CD4-positive, CD25-positive, alpha-beta regulatory T cell (primary cell): ENCODE measurements around the gene ANGPTL4. TPM values are rescaled to one million over a fixed set of nuclear protein-coding genes. Genes with fewer than 3 reads are reported as not detected.
A peak's percentile ranks its signal among the peaks of the same experiment; 100 is the strongest.
"Not testable (repeated sequence)": the region's sequence is repeated elsewhere in the genome, so short reads cannot be mapped to it uniquely, and the experiment has no call there.

ENCODE experiments used
- ATAC-seq, 2 donors: fragments of 150-1000 bp; cut with Tn5 transposase; one replicate each; pipeline ENCODE4 v1.10.0; 2021; ENCODE audit warnings: low read depth in 2 of 2, moderate number of reproducible peaks in 2 of 2, moderate library complexity in 1 of 2
- DNase-seq, 3 donors: peaks; one replicate each; pipeline versions ENCODE4 v3.0.0 to v3.0.0-alpha.2; 2012 to 2022; ENCODE audit warnings: mixed read lengths in 1 of 3
- H3K27ac ChIP-seq: one replicate; pipeline ENCODE4 v1.7.0; 2013; ENCODE audit warnings: mild to moderate bottlenecking, low read length; ENCODE audit not compliant: insufficient read depth, poor library complexity, severe bottlenecking
- H3K27me3 ChIP-seq: one replicate; pipeline ENCODE4 v1.7.0; 2013; ENCODE audit warnings: low read length; ENCODE audit not compliant: control insufficient read depth, insufficient read depth
- H3K36me3 ChIP-seq: one replicate; pipeline ENCODE4 v1.7.0; 2013; ENCODE audit warnings: mild to moderate bottlenecking, low read length, moderate library complexity; ENCODE audit not compliant: control insufficient read depth, insufficient read depth
- H3K4me1 ChIP-seq: 2 replicates; pipeline ENCODE4 v1.7.0; 2013; ENCODE audit warnings: mild to moderate bottlenecking, low read length; ENCODE audit not compliant: insufficient read depth, control insufficient read depth, poor library complexity, severe bottlenecking
- H3K4me3 ChIP-seq: one replicate; pipeline ENCODE4 v1.7.0; 2013; ENCODE audit warnings: low read depth, mild to moderate bottlenecking, low read length, moderate library complexity
- H3K9me3 ChIP-seq, 2 experiments: 1 replicate in 1 of 2; 2 replicates in 1 of 2; pipeline ENCODE4 v1.7.0; 2013; ENCODE audit warnings: low read length in 2 of 2, mild to moderate bottlenecking in 1 of 2, moderate library complexity in 1 of 2; ENCODE audit not compliant: control insufficient read depth in 2 of 2
- H3K27ac Mint-ChIP-seq, 3 donors: one replicate each; pipeline ENCODE4 v1.8.0; 2020 to 2022; ENCODE audit warnings: mild to moderate bottlenecking in 3 of 3, mixed read lengths in 3 of 3, moderate library complexity in 2 of 3
- H3K27me3 Mint-ChIP-seq: one replicate; pipeline ENCODE4 v1.8.0; 2022; ENCODE audit warnings: mild to moderate bottlenecking, mixed read lengths
- H3K36me3 Mint-ChIP-seq: one replicate; pipeline ENCODE4 v1.8.0; 2020; ENCODE audit warnings: mixed read lengths
- H3K4me1 Mint-ChIP-seq, 4 donors: one replicate each; pipeline ENCODE4 v1.8.0; 2020 to 2022; ENCODE audit warnings: mixed read lengths in 4 of 4, mild to moderate bottlenecking in 1 of 4
- H3K4me3 Mint-ChIP-seq, 4 donors: one replicate each; pipeline ENCODE4 v1.8.0; 2020 to 2022; ENCODE audit warnings: mild to moderate bottlenecking in 4 of 4, mixed read lengths in 4 of 4, moderate library complexity in 3 of 4
- H3K9me3 Mint-ChIP-seq, 7 donors: one replicate each; pipeline ENCODE4 v1.8.0; 2020 to 2022; ENCODE audit warnings: mixed read lengths in 7 of 7, mild to moderate bottlenecking in 3 of 7, moderate library complexity in 2 of 7
- polyA plus RNA-seq, 4 donors: library from polyadenylated mRNA; unstranded; fragments of 300-500 nt; fragmentation: Illumina TruSeq; gene quantifications; one replicate each; pipeline ENCODE4 v1.2.3, GENCODE V29; 2021
- total RNA-seq: library from RNA; stranded (reverse); gene quantifications from one replicate; pipeline ENCODE4 v1.2.3, GENCODE V29; 2022

ANGPTL4 gene
- total and polyA plus RNA-seq, 5 donors from 2014 or later: not detected

DNA sequence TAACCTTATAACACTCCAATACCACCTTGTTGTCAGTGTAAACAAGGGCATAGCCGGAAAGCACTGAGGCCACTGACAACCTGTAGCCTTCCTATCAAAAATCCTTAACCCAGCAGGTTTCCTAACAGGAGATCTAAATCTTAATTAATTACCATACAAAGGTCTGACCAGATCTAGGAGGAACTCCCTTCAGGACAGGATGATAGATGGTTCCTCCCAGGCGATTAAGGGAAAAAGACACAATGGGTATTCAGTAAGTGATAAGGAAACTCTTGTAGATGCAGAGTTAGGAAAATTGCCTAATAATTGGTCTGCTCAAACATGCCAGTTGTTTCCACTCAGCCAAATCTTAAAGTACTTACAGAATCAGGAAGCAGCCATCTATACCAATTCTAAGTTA is 21.1 kb downstream of the ANGPTL4 start:
- not testable (repeated sequence) for H3K27ac ChIP-seq, H3K9me3 ChIP-seq, H3K36me3 Mint-ChIP-seq, H3K27ac Mint-ChIP-seq, H3K27me3 ChIP-seq, DNase-seq, H3K4me1 ChIP-seq, H3K27me3 Mint-ChIP-seq, H3K4me3 ChIP-seq, H3K9me3 Mint-ChIP-seq, ATAC-seq, H3K36me3 ChIP-seq
- peak overlapping the region in 1 of 4 donors; percentile 38 for H3K4me3 Mint-ChIP-seq
- H3K4me1 Mint-ChIP-seq: peaks cover 3 to 13% (median 6%) of the 10 kb centered on the region in 4 donors

DNA sequence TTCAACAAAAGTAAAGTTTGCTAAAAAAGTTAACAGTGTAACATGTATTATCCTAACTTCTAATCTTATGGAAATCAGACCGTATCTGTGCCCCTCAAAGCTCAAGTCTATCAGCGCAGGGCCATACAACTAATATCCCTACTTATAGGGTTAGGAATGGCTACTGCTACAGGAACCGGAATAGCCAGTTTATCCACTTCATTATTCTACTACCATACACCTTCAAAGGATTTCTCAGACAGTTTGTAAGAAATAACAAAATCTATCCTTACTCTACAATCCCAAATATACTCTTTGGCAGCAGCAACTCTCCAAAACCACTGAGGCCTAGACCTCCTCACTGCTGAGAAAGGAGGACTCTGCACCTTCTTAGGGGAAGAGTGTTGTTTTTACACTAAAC is 21.6 kb downstream of the ANGPTL4 start:
- DNase-seq: not testable (repeated sequence)
- peak overlapping the region in 1 of 3 donors; percentile 46 for H3K27ac Mint-ChIP-seq

GRCh38 chr19:8386419-8386818 is 22.5 kb downstream of the ANGPTL4 start:
- not testable (repeated sequence) for H3K27me3 ChIP-seq, ATAC-seq, H3K27ac Mint-ChIP-seq, H3K4me1 ChIP-seq, H3K9me3 Mint-ChIP-seq, H3K9me3 ChIP-seq, H3K27me3 Mint-ChIP-seq, DNase-seq, H3K27ac ChIP-seq, H3K4me3 Mint-ChIP-seq, H3K36me3 Mint-ChIP-seq, H3K4me3 ChIP-seq, H3K36me3 ChIP-seq
- H3K4me1 Mint-ChIP-seq: peaks cover 3 to 19% (median 7%) of the 10 kb centered on the region in 4 donors

More for the DNA sequence above, 21.6 kb downstream of the ANGPTL4 start:
- Mint-ChIP-seq H3K4me1 (peaks cover 3 to 11% (median 7%) of the 10 kb centered on the region in 4 donors), H3K4me3 (peak overlapping the region in 1 of 4 donors; percentile 71)
- not testable (repeated sequence) for H3K27me3 Mint-ChIP-seq, H3K27me3 ChIP-seq, H3K4me1 ChIP-seq, H3K9me3 Mint-ChIP-seq, H3K36me3 ChIP-seq, H3K4me3 ChIP-seq, H3K36me3 Mint-ChIP-seq, H3K27ac ChIP-seq, ATAC-seq, H3K9me3 ChIP-seq

DNA sequence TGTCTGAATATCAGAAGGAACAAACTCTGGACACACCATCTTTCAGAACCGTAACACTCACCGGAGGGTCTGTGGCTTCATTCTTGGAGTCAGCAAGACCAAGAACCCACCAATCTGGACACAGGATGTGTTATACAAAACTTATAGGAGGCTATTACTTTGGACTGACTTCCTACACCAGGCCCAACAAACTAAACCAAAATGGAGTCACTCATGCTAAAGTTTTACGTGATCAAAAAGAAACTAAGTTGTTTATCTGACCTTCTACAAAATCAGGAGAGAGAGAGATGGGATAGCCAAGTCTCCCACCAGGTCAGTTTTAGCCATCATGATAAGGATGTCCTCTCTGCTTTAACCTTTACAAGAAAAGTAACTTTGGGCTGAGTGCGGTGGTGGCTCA is 23.0 kb downstream of the ANGPTL4 start:
- Mint-ChIP-seq H3K36me3 (no peaks in the 10 kb centered on the region), H3K4me1 (peaks cover 6 to 24% (median 7%) of the 10 kb centered on the region in 4 donors), H3K9me3 (peaks cover 0 to 2% (median 0%) of the 10 kb centered on the region in 7 donors), H3K27me3 (no peaks in the 10 kb centered on the region), H3K27ac (no peak overlapping the region), H3K4me3 (no peak overlapping the region)
- no peak overlapping the region for H3K27ac ChIP-seq
- peaks cover 12% of the 10 kb centered on the region for H3K4me1 ChIP-seq
- DNase-seq: no peak
- H3K9me3 ChIP-seq: no peaks in the 10 kb centered on the region
- H3K27me3 ChIP-seq: no peaks in the 10 kb centered on the region
- no peak for ATAC-seq
- no peaks in the 10 kb centered on the region for H3K36me3 ChIP-seq
- no peak overlapping the region for H3K4me3 ChIP-seq

- H3K27ac ChIP-seq: no peak overlapping the region
- no peaks in the 10 kb centered on the region for H3K36me3 ChIP-seq
- H3K9me3 Mint-ChIP-seq: peaks cover 0 to 2% (median 0%) of the 10 kb centered on the region in 7 donors
- H3K27ac Mint-ChIP-seq: no peak overlapping the region
- H3K4me1 Mint-ChIP-seq: peaks cover 6 to 31% (median 8%) of the 10 kb centered on the region in 4 donors
- H3K9me3 ChIP-seq: no peaks in the 10 kb centered on the region
- H3K4me3 Mint-ChIP-seq: peak overlapping the region in 1 of 4 donors; percentile 82
- H3K4me1 ChIP-seq: peaks cover 18% of the 10 kb centered on the region
- H3K4me3 ChIP-seq: no peak overlapping the region
- H3K27me3 Mint-ChIP-seq: no peaks in the 10 kb centered on the region
- no peaks in the 10 kb centered on the region for H3K36me3 Mint-ChIP-seq
- no peaks in the 10 kb centered on the region for H3K27me3 ChIP-seq
- no peak for DNase-seq
- no peak for ATAC-seq
These were observed 24.0 kb downstream of the ANGPTL4 start for GRCh38 chr19:8387688-8388611.

GRCh38 chr19:8388612-8388958 is 24.6 kb downstream of the ANGPTL4 start:
- peaks cover 6 to 33% (median 9%) of the 10 kb centered on the region in 4 donors for H3K4me1 Mint-ChIP-seq
- Histone ChIP-seq H3K4me3 (no peak overlapping the region), H3K27me3 (no peaks in the 10 kb centered on the region), H3K9me3 (no peaks in the 10 kb centered on the region), H3K4me1 (peaks cover 18% of the 10 kb centered on the region), H3K36me3 (no peaks in the 10 kb centered on the region), H3K27ac (no peak overlapping the region)
- no peak overlapping the region for H3K27ac Mint-ChIP-seq
- H3K36me3 Mint-ChIP-seq: no peaks in the 10 kb centered on the region
- DNase-seq (no peak), ATAC-seq (no peak)
- H3K27me3 Mint-ChIP-seq: no peaks in the 10 kb centered on the region
- H3K4me3 Mint-ChIP-seq: peak overlapping the region in 2 of 4 donors; percentile 50 to 82
- peaks cover 0 to 2% (median 0%) of the 10 kb centered on the region in 7 donors for H3K9me3 Mint-ChIP-seq

- peak within 1 kb of the TSS; percentile 75 for H3K4me3 ChIP-seq
- Mint-ChIP-seq H3K9me3 (no peaks in the 10 kb centered on the region), H3K4me1 (peaks cover 6 to 43% (median 9%) of the 10 kb centered on the region in 4 donors)
These were observed 26.1 kb downstream of the ANGPTL4 start, which contains the start of gene RAB11B for GRCh38 chr19:8389891-8390616. RAB11B (plus strand) TSS chr19:8390360; CDS start chr19:8390417, 57 bp downstream.

More at GRCh38 chr19:8389891-8390616, 26.1 kb downstream of the ANGPTL4 start, which contains the start of gene RAB11B:
- peaks cover 18% of the 10 kb centered on the region for H3K4me1 ChIP-seq
- H3K9me3 ChIP-seq: no peaks in the 10 kb centered on the region
- no peaks in the 10 kb centered on the region for H3K36me3 ChIP-seq
- Mint-ChIP-seq H3K27me3 (no peaks in the 10 kb centered on the region), H3K27ac (peak within 1 kb of the TSS; percentile 84 to 96 (median 95)), H3K36me3 (no peaks in the 10 kb centered on the region), H3K4me3 (peak within 1 kb of the TSS; percentile 91 to 98 (median 96))
- H3K27ac ChIP-seq: peak within 1 kb of the TSS; percentile 98
- ATAC-seq (peak; percentile 93 to 94), DNase-seq (peak; percentile 96 to 100 (median 99))
- no peaks in the 10 kb centered on the region for H3K27me3 ChIP-seq
